Colonic mucosa (tissue), 4 donors: Measurements from ENCODE around the gene NEU4. TPM values are rescaled to one million over a fixed set of nuclear protein-coding genes. Genes with fewer than 3 reads are reported as not detected.
A peak's percentile ranks its signal among the peaks of the same experiment; 100 is the strongest.
"Not testable (repeated sequence)": the region's sequence is repeated elsewhere in the genome, so short reads cannot be mapped to it uniquely, and the experiment has no call there.

ENCODE experiments used
- DNase-seq: peaks from one replicate; pipeline ENCODE4 v3.0.0-alpha.2; 2020
- H3K27ac ChIP-seq: fragments of 200-600 bp; one replicate; pipeline ENCODE4 v1.8.0; 2021
- H3K27me3 ChIP-seq: fragments of 200-600 bp; one replicate; pipeline ENCODE4 v1.8.0; 2021
- H3K36me3 ChIP-seq: fragments of 200-600 bp; one replicate; pipeline ENCODE4 v1.8.0; 2021
- H3K4me1 ChIP-seq: fragments of 200-600 bp; one replicate; pipeline ENCODE4 v1.8.0; 2021; ENCODE audit warnings: mild to moderate bottlenecking
- H3K4me3 ChIP-seq: fragments of 200-600 bp; one replicate; pipeline ENCODE4 v1.8.0; 2021
- H3K9ac ChIP-seq, 2 donors: one replicate each; pipeline ENCODE4 v1.7.0; 2013; ENCODE audit warnings: control low read depth in 2 of 2, low read depth in 2 of 2, low read length in 2 of 2
- H3K9me3 ChIP-seq: fragments of 200-600 bp; one replicate; pipeline ENCODE4 v1.8.0; 2021
- intact Hi-C: fragments of 100-400 bp; cut with DNase I; formaldehyde crosslinking; loops from one replicate; pipeline ENCODE4 v1.14.1; 2022
- total RNA-seq, 2 donors: library from RNA; stranded (reverse); fragmentation: NEBNext Ultra II Directional in 1 of 2; extraction: Animal tissue kit (Norgen Biotek cat#: 25700) in 1 of 2; gene quantifications; one replicate each; pipeline ENCODE4 v1.2.1, GENCODE V29; 2021
- TF ChIP-seq, protein P1 (sequence below): fragments of 200-600 bp; IDR thresholded peaks from one replicate; pipeline ENCODE4 v1.8.0; 2022; ENCODE audit warnings: antibody characterized with exemption, mild to moderate bottlenecking
- donor health status: healthy.
- donor health status: DM: no; HTN: no; CAD: no.
- donor health status: DM: no; HTN: no; CAD: no.

The NEU4 gene, protein sequence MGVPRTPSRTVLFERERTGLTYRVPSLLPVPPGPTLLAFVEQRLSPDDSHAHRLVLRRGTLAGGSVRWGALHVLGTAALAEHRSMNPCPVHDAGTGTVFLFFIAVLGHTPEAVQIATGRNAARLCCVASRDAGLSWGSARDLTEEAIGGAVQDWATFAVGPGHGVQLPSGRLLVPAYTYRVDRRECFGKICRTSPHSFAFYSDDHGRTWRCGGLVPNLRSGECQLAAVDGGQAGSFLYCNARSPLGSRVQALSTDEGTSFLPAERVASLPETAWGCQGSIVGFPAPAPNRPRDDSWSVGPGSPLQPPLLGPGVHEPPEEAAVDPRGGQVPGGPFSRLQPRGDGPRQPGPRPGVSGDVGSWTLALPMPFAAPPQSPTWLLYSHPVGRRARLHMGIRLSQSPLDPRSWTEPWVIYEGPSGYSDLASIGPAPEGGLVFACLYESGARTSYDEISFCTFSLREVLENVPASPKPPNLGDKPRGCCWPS
- total RNA-seq, result 10 to 100 TPM; 36.9 to 84.5 TPM

DNA sequence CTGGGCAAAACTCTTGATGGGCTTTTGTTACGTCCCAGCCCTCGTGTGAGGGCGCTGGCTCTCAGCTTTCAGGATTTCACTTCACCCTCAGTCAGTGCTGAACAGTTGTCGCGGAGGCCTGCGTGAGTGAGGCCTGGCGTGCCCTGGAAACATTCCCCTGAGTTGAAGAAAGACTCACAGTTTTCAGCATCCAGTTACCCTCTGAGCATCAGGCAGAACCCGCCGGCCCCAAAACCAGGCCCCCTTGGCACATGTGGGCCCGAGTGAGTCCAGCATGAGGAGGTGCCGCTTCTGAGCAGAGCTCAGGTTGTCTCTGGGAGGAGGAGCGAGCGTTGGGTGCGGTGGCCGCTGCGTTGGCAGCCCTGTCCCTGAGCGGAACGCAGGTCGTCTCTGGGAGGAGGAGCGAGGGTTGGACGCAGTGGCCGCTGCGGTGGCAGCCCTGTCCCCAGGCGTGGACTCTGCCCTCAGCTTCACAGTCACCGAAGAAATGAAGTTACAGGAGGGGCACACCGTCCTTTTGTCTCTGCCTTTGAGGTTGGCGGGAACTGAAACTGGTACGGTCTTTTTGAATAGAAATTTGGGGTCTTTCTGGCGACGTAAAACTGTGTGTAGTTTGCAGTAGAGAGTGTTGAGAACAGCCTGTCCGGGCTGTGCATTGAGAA, at the start of gene NEU4:
NEU4 (plus strand) TSS at position 473 of the 662 bp plus-strand sequence. CDS start 5,292 bp downstream, outside the sequence.
- Histone ChIP-seq H3K27me3 (peaks cover 6% of the 10 kb centered on the region), H3K9ac (peak within 1 kb of the TSS; percentile 66 to 83), H3K27ac (peak within 1 kb of the TSS; percentile 46), H3K36me3 (no peaks in the 10 kb centered on the region), H3K4me3 (peak within 1 kb of the TSS; percentile 41), H3K4me1 (no peaks in the 10 kb centered on the region), H3K9me3 (no peaks in the 10 kb centered on the region)
- intact Hi-C loops, result no loop called here
- peak; percentile 90 for DNase-seq
- TF ChIP-seq, protein P1, sequence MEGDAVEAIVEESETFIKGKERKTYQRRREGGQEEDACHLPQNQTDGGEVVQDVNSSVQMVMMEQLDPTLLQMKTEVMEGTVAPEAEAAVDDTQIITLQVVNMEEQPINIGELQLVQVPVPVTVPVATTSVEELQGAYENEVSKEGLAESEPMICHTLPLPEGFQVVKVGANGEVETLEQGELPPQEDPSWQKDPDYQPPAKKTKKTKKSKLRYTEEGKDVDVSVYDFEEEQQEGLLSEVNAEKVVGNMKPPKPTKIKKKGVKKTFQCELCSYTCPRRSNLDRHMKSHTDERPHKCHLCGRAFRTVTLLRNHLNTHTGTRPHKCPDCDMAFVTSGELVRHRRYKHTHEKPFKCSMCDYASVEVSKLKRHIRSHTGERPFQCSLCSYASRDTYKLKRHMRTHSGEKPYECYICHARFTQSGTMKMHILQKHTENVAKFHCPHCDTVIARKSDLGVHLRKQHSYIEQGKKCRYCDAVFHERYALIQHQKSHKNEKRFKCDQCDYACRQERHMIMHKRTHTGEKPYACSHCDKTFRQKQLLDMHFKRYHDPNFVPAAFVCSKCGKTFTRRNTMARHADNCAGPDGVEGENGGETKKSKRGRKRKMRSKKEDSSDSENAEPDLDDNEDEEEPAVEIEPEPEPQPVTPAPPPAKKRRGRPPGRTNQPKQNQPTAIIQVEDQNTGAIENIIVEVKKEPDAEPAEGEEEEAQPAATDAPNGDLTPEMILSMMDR, result no peak

DNA sequence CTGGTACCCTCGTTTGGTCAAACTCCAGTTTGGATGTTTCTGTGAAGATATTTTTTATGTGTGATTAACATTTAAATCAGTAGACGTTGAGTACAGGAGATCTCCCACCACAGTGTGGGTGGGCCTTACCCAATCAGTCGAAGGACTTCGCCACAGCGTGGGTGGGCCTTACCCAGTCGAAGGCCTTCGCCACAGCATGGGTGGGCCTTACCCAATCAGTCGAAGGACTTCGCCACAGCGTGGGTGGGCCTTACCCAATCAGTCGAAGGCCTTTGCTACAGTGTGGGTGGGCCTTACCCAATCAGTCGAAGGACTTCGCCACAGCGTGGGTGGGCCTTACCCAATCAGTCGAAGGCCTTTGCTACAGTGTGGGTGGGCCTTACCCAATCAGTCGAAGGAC, 49.1 kb upstream of the NEU4 start:
- H3K9me3 ChIP-seq, DNase-seq, H3K4me3 ChIP-seq, H3K27ac ChIP-seq, H3K4me1 ChIP-seq, H3K27me3 ChIP-seq, H3K36me3 ChIP-seq, intact Hi-C loops, H3K9ac ChIP-seq: not testable (repeated sequence)

DNA sequence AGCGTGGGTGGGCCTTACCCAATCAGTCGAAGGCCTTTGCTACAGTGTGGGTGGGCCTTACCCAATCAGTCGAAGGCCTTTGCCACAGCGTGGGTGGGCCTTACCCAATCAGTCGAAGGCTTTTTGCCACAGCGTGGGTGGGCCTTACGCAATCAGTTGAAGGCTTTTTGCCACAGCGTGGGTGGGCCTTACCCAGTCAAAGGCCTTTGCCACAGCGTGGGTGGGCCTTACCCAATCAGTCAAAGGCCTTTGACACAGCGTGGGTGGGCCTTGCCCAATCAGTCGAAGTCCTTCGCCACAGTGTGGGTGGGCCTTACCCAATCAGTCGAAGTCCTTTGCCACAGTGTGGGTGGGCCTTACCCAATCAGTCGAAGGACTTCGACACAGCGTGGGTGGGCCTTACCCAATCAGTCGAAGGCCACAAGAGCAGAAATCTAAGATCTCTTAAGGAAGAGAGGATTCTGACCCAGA, 48.7 kb upstream of the NEU4 start:
- no peaks in the 10 kb centered on the region for H3K36me3 ChIP-seq

DNA sequence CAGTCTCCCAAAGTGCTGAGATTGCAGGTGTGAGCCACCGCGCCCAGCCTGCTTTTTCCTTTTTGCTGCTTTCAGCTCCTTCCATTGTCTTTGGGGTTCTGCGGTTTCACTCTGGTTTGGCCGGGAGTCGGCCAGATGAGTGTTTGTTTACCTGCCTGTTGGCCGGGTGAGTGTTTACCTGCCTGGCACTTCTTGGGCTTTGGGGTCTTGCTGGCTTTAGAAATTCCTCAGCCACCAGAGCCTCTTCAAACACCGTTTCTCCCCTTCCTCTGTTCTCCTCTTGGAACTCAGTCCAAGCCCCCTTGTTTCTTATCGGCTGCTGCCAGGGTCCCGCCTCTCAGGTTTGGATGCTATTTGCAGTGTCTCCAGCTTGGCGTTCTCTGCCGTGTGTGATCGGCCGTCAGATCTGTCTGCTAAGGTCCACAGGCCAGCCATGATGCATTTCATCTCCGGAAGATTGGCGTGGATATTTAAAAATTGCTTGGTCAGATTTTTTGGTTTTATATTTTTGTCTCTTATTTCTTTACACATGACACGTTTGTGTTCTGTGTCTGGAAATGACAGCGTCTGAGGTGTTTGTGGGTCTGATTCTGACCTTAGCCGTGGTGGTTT, 46.6 kb upstream of the NEU4 start:
- H3K4me1 ChIP-seq, result no peaks in the 10 kb centered on the region
- no peaks in the 10 kb centered on the region for H3K36me3 ChIP-seq
- H3K27me3 ChIP-seq, result no peaks in the 10 kb centered on the region
- intact Hi-C loops, result no loop called here
- TF ChIP-seq, protein P1, result no peak
- H3K9ac ChIP-seq, result no peak overlapping the region
- H3K4me3 ChIP-seq, result no peak overlapping the region
- no peak for DNase-seq
- H3K27ac ChIP-seq, result no peak overlapping the region
- H3K9me3 ChIP-seq, result no peaks in the 10 kb centered on the region

More for the DNA sequence above, 48.7 kb upstream of the NEU4 start:
- intact Hi-C loops, result no loop called here
- H3K9me3 ChIP-seq, result no peaks in the 10 kb centered on the region
- no peak overlapping the region for H3K27ac ChIP-seq
- DNase-seq, result no peak
- TF ChIP-seq, protein P1, result no peak
- no peaks in the 10 kb centered on the region for H3K4me1 ChIP-seq
- no peak overlapping the region for H3K9ac ChIP-seq
- no peak overlapping the region for H3K4me3 ChIP-seq
- no peaks in the 10 kb centered on the region for H3K27me3 ChIP-seq

DNA sequence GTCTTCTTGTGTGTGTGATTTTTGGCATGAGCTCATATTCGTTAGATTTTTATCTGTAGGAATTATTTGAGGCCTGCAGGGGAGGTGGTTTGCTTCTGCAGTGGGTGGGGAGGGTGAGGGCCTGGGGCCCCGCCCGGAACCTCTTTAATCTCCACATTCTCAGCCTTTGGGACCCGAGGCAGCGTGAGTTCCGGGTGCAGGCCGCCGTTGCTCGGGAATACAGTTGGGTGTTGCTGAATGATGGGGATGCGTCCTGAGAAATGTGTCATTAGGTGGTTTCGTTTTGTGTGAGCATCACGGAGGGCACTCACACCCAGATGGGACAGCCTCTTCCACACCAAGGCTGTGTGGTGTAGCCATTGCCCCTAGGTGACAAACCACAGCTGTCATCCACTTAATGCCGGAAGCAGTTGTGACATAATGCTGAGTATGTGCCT, 46.0 kb upstream of the NEU4 start:
- DNase-seq, result no peak
- H3K9me3 ChIP-seq, result no peaks in the 10 kb centered on the region
- H3K27me3 ChIP-seq, result no peaks in the 10 kb centered on the region
- no peaks in the 10 kb centered on the region for H3K36me3 ChIP-seq
- H3K9ac ChIP-seq, result no peak overlapping the region
- H3K4me1 ChIP-seq, result no peaks in the 10 kb centered on the region
- intact Hi-C loops, result no loop called here
- H3K27ac ChIP-seq, result no peak overlapping the region
- H3K4me3 ChIP-seq, result no peak overlapping the region
- TF ChIP-seq, protein P1, result no peak
